Upper lobe of right lung (tissue), 1 donor: Measurements from ENCODE around the gene OPCML. TPM values are rescaled to one million over a fixed set of nuclear protein-coding genes. Genes with fewer than 3 reads are reported as not detected.
A peak's percentile ranks its signal among the peaks of the same experiment; 100 is the strongest.

ENCODE experiments used
- ATAC-seq: fragments of 200-7000 bp; cut with Tn5 transposase; one replicate; pipeline ENCODE4 v1.9.1; 2020; ENCODE audit warnings: mild to moderate bottlenecking, moderate library complexity
- DNase-seq: peaks from one replicate; pipeline ENCODE4 v3.0.0-alpha.2; 2020
- H3K27ac ChIP-seq: fragments of 200-600 bp; one replicate; pipeline ENCODE4 v1.8.0; 2022
- H3K27me3 ChIP-seq: fragments of 200-600 bp; one replicate; pipeline ENCODE4 v1.8.0; 2022; ENCODE audit warnings: mild to moderate bottlenecking
- H3K36me3 ChIP-seq: fragments of 200-600 bp; one replicate; pipeline ENCODE4 v1.8.0; 2022
- H3K4me1 ChIP-seq: fragments of 200-600 bp; one replicate; pipeline ENCODE4 v1.8.0; 2022
- H3K4me3 ChIP-seq: fragments of 200-600 bp; one replicate; pipeline ENCODE4 v1.8.0; 2022; ENCODE audit warnings: mild to moderate bottlenecking
- H3K9me3 ChIP-seq: fragments of 200-600 bp; one replicate; pipeline ENCODE4 v1.8.0; 2022
- CTCF ChIP-seq: fragments of 200-600 bp; IDR thresholded peaks from one replicate; pipeline ENCODE4 v1.8.0; 2022; ENCODE audit warnings: antibody characterized with exemption
- intact Hi-C: fragments of 100-400 bp; cut with DNase I; formaldehyde crosslinking; loops from one replicate; pipeline ENCODE4 v1.11.0; 2022
- total RNA-seq: library from RNA; stranded (reverse); fragmentation: NEBNext Ultra II Directional; extraction: Animal tissue kit (Norgen Biotek cat#: 25700); gene quantifications from one replicate; pipeline ENCODE4 v1.2.1, GENCODE V29; 2021
- donor health status: DM: no; HTN: yes; CAD: no; lungs with severe emphysema.

OPCML gene
- total RNA-seq, 1 donor from 2014 or later: not detected

- no peak for DNase-seq
These were observed 301.9 kb downstream of the OPCML start for GRCh38 chr11:133230431-133230830.

GRCh38 chr11:133228471-133229329 is 303.6 kb downstream of the OPCML start:
- no peak for DNase-seq
- Histone ChIP-seq H3K27me3 (no peaks in the 10 kb centered on the region), H3K4me3 (no peak overlapping the region), H3K9me3 (no peaks in the 10 kb centered on the region), H3K4me1 (peaks cover 6% of the 10 kb centered on the region), H3K27ac (no peak overlapping the region), H3K36me3 (no peaks in the 10 kb centered on the region)
- peak; percentile 67 for ATAC-seq
- TF ChIP-seq CTCF: no peak
- intact Hi-C loops: no loop called here

More at GRCh38 chr11:133230431-133230830, 301.9 kb downstream of the OPCML start:
- H3K4me3 ChIP-seq: no peak overlapping the region
- H3K27me3 ChIP-seq: no peaks in the 10 kb centered on the region
- intact Hi-C loops: no loop called here
- ATAC-seq: peak; percentile 52
- no peak for TF ChIP-seq CTCF
- no peaks in the 10 kb centered on the region for H3K36me3 ChIP-seq
- peaks cover 6% of the 10 kb centered on the region for H3K4me1 ChIP-seq
- no peak overlapping the region for H3K27ac ChIP-seq
- no peaks in the 10 kb centered on the region for H3K9me3 ChIP-seq

GRCh38 chr11:133227632-133228111 is 304.6 kb downstream of the OPCML start:
- H3K27me3 ChIP-seq: no peaks in the 10 kb centered on the region
- intact Hi-C loops: no loop called here
- no peak for TF ChIP-seq CTCF
- no peak overlapping the region for H3K27ac ChIP-seq
- peaks cover 6% of the 10 kb centered on the region for H3K4me1 ChIP-seq
- DNase-seq: no peak
- no peak overlapping the region for H3K4me3 ChIP-seq
- H3K9me3 ChIP-seq: no peaks in the 10 kb centered on the region
- no peak for ATAC-seq
- no peaks in the 10 kb centered on the region for H3K36me3 ChIP-seq

- intact Hi-C loops: no loop called here
- DNase-seq: no peak
These were observed 308.0 kb downstream of the OPCML start for GRCh38 chr11:133224271-133224670.

More at GRCh38 chr11:133224271-133224670, 308.0 kb downstream of the OPCML start:
- Histone ChIP-seq H3K4me1 (peaks cover 6% of the 10 kb centered on the region), H3K36me3 (no peaks in the 10 kb centered on the region), H3K9me3 (no peaks in the 10 kb centered on the region), H3K4me3 (no peak overlapping the region), H3K27ac (no peak overlapping the region), H3K27me3 (no peaks in the 10 kb centered on the region)
- no peak for ATAC-seq
- TF ChIP-seq CTCF: no peak
